Adipocyte (in vitro differentiated cells): ENCODE data around the gene ACAD8.

Experiments used
- DNase-seq: peaks from one replicate; pipeline ENCODE4 v3.0.0-alpha.2; 2015; ENCODE audit warnings: low read depth
- H3K27me3 ChIP-seq: replicated peaks from 2 replicates; pipeline ENCODE4 v1.7.0; 2013; ENCODE audit warnings: mild to moderate bottlenecking, low read length, moderate library complexity; ENCODE audit not compliant: control insufficient read depth, insufficient read depth
- H3K36me3 ChIP-seq: 2 replicates; pipeline ENCODE4 v1.7.0; 2013; ENCODE audit warnings: low read length, mild to moderate bottlenecking, moderate library complexity; ENCODE audit not compliant: control insufficient read depth, insufficient read depth, severe bottlenecking
- H3K4me1 ChIP-seq: 2 replicates; pipeline ENCODE4 v1.7.0; 2013; ENCODE audit warnings: mild to moderate bottlenecking, low read length, moderate library complexity; ENCODE audit not compliant: control insufficient read depth, insufficient read depth
- H3K4me3 ChIP-seq: 2 replicates; pipeline ENCODE4 v1.7.0; 2013; ENCODE audit warnings: mild to moderate bottlenecking, low read length, moderate library complexity
- H3K9ac ChIP-seq: 2 replicates; pipeline ENCODE4 v1.7.0; 2013; ENCODE audit warnings: mild to moderate bottlenecking, low read length, moderate library complexity
- H3K9me3 ChIP-seq: 2 replicates; pipeline ENCODE4 v1.7.0; 2013; ENCODE audit warnings: mild to moderate bottlenecking, low read length, moderate library complexity; ENCODE audit not compliant: control insufficient read depth

The ACAD8 gene

GRCh38 chr11:134228625-134229024, 24.7 kb upstream of the ACAD8 start:
- peak; percentile 54 for DNase-seq
- H3K27me3 ChIP-seq, result no peaks in the 10 kb centered on the region
- H3K9ac ChIP-seq, result no peak overlapping the region

GRCh38 chr11:134229126-134229790, 24.1 kb upstream of the ACAD8 start:
- peak; percentile 3 for DNase-seq
- no peaks in the 10 kb centered on the region for H3K9me3 ChIP-seq
- no peak overlapping the region for H3K4me3 ChIP-seq
- no peak overlapping the region for H3K9ac ChIP-seq
- H3K4me1 ChIP-seq, result peaks cover 22% of the 10 kb centered on the region
- H3K27me3 ChIP-seq, result no peaks in the 10 kb centered on the region
- H3K36me3 ChIP-seq, result peaks cover 3% of the 10 kb centered on the region

More at GRCh38 chr11:134228625-134229024, 24.7 kb upstream of the ACAD8 start:
- no peaks in the 10 kb centered on the region for H3K9me3 ChIP-seq
- H3K4me3 ChIP-seq, result no peak overlapping the region
- H3K36me3 ChIP-seq, result peaks cover 3% of the 10 kb centered on the region
- peaks cover 22% of the 10 kb centered on the region for H3K4me1 ChIP-seq

GRCh38 chr11:134230339-134230738, 23.0 kb upstream of the ACAD8 start:
- DNase-seq, result no peak
- no peak overlapping the region for H3K9ac ChIP-seq
- no peak overlapping the region for H3K4me3 ChIP-seq
- no peaks in the 10 kb centered on the region for H3K27me3 ChIP-seq
- H3K9me3 ChIP-seq, result no peaks in the 10 kb centered on the region
- peaks cover 22% of the 10 kb centered on the region for H3K4me1 ChIP-seq
- peaks cover 5% of the 10 kb centered on the region for H3K36me3 ChIP-seq

DNA sequence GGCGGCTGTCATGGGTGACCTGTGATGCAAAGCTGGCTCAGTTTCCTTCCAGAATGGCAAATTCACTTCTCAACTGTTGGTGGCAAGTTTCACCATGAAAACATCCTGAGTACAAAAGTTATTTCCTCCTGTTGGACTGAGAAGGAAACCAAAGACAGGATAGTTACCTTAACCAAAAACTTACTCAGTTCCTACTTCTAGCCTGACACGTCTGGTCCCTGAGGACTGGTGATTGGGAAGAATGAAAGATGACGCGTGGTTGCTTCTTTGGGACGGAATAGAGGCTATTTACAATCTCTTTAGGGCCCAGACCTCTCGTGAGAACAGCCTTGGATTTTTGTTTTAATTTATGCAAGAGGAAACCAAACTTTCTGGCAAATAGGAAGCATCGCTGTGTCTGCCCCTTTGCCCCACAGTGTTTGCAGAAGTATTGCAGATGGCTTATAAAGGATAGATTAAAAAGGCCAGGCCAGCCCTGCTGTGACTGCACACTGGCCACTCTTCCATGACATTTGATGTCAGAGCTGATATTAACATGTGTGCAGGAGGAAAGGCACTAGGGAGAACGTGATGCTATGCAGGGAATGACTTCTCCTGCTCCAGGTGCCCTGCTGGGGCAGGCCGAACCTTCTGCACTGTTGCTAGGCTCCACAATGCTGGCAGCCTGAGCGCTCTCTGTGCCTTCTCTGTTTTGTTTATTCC, 21.3 kb upstream of the ACAD8 start:
- Histone ChIP-seq H3K36me3 (peaks cover 19% of the 10 kb centered on the region), H3K9ac (no peak overlapping the region), H3K4me3 (no peak overlapping the region), H3K9me3 (no peaks in the 10 kb centered on the region), H3K27me3 (no peaks in the 10 kb centered on the region), H3K4me1 (peaks cover 5% of the 10 kb centered on the region)
- DNase-seq, result no peak

DNA sequence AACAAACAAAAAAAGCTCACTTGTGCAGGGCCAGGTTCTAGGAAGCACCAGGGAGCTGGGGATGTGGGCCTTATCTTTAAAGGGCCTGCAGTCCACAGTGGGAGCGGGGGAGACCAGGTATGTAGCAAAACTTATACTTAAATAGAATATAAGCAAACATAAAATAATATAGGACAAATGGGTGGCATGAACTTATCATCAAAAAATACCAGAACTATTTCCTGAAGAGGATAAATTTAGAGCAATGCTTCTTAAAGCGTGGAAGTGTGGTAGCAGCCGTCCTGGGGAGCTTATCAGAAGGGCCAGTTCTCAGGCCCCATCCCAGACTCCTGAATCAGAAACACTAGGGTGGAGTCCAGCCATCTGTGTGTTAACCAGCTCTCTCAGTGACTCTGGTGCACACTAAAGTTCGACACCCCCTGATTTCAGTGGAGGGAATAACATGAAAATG, 19.6 kb upstream of the ACAD8 start:
- Histone ChIP-seq H3K9me3 (no peaks in the 10 kb centered on the region), H3K36me3 (peaks cover 25% of the 10 kb centered on the region), H3K9ac (no peak overlapping the region), H3K4me3 (no peak overlapping the region), H3K27me3 (no peaks in the 10 kb centered on the region), H3K4me1 (peaks cover 4% of the 10 kb centered on the region)
- no peak for DNase-seq

GRCh38 chr11:134235399-134235798, 18.0 kb upstream of the ACAD8 start:
- Histone ChIP-seq H3K4me1 (no peaks in the 10 kb centered on the region), H3K9ac (no peak overlapping the region), H3K4me3 (no peak overlapping the region), H3K9me3 (no peaks in the 10 kb centered on the region), H3K27me3 (no peaks in the 10 kb centered on the region), H3K36me3 (peaks cover 40% of the 10 kb centered on the region)
- DNase-seq, result no peak

GRCh38 chr11:134236834-134237556, 16.4 kb upstream of the ACAD8 start:
- peak; percentile 10 for DNase-seq

GRCh38 chr11:134237557-134237922, 15.8 kb upstream of the ACAD8 start:
- H3K4me3 ChIP-seq, result no peak overlapping the region
- H3K9ac ChIP-seq, result no peak overlapping the region
- peaks cover 59% of the 10 kb centered on the region for H3K36me3 ChIP-seq
- no peak for DNase-seq
- no peaks in the 10 kb centered on the region for H3K9me3 ChIP-seq
- no peaks in the 10 kb centered on the region for H3K27me3 ChIP-seq
- H3K4me1 ChIP-seq, result no peaks in the 10 kb centered on the region

More at GRCh38 chr11:134236834-134237556, 16.4 kb upstream of the ACAD8 start:
- Histone ChIP-seq H3K9ac (no peak overlapping the region), H3K9me3 (no peaks in the 10 kb centered on the region), H3K4me1 (no peaks in the 10 kb centered on the region), H3K4me3 (no peak overlapping the region), H3K27me3 (no peaks in the 10 kb centered on the region), H3K36me3 (peaks cover 54% of the 10 kb centered on the region)

DNA sequence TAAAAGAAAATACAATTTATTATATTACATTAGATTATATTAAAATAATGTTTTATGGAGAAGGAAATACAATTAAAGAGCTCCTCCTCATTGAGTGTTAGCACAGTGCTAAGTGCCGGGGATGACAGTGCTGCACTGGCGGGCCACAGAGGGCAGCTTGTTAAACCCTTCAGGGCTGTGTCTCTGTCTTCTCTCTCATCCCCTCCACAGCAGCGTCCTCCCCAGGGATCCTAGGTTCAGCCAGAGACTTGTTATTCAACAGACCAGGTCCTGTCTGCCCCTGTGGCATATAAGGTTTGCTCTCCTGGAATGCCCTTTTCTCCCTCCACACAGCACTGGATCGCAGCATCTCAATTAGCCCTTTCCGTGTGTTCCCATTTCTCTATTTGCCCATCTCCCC, 14.4 kb upstream of the ACAD8 start:
- Histone ChIP-seq H3K27me3 (no peaks in the 10 kb centered on the region), H3K4me3 (no peak overlapping the region), H3K36me3 (peaks cover 73% of the 10 kb centered on the region)

GRCh38 chr11:134240592-134240991, 12.8 kb upstream of the ACAD8 start:
- Histone ChIP-seq H3K9me3 (no peaks in the 10 kb centered on the region), H3K36me3 (peaks cover 84% of the 10 kb centered on the region), H3K27me3 (no peaks in the 10 kb centered on the region), H3K9ac (no peak overlapping the region), H3K4me1 (no peaks in the 10 kb centered on the region), H3K4me3 (no peak overlapping the region)
- DNase-seq, result no peak

More for the DNA sequence above, 14.4 kb upstream of the ACAD8 start:
- Histone ChIP-seq H3K4me1 (no peaks in the 10 kb centered on the region), H3K9ac (no peak overlapping the region), H3K9me3 (no peaks in the 10 kb centered on the region)
- no peak for DNase-seq

DNA sequence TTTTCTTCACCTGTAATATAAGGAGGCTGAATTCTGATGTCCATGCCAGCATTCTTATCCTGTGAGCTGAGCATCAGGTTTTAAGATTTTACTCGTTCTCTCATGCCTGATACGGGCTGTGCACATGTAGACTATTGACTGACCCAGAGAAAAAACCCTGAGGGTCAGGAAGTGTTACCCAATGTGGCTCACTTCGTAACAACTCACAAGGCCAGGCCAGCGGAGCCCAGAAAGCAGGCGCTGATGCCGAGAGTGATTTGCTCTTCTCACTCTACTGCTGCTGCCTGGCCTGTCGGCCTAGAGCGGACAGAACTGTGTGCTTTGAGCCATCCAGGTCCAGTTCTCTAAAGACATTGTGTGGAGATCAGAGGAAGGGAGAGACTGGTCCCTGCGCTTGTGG, 11.0 kb upstream of the ACAD8 start:
- H3K9ac ChIP-seq, result no peak overlapping the region
- H3K4me1 ChIP-seq, result no peaks in the 10 kb centered on the region
- no peaks in the 10 kb centered on the region for H3K27me3 ChIP-seq
- no peak for DNase-seq
- no peaks in the 10 kb centered on the region for H3K9me3 ChIP-seq
- H3K4me3 ChIP-seq, result no peak overlapping the region
- H3K36me3 ChIP-seq, result peaks cover 91% of the 10 kb centered on the region
